GM10847 (cell line): ENCODE data around the gene WDPCP.

ENCODE experiments used
- POLR2A ChIP-seq: IDR thresholded peaks from 2 replicates; pipeline ENCODE4 v1.6.1; 2011; ENCODE audit not compliant: insufficient read length; ENCODE audit errors: extremely low read depth

WDPCP gene

GRCh38 chr2:63081404-63081803 lies 506.9 kb downstream of the WDPCP start:
- TF ChIP-seq POLR2A, result no peak

GRCh38 chr2:63078852-63079606 lies 509.2 kb downstream of the WDPCP start:
- TF ChIP-seq POLR2A, result no peak

GRCh38 chr2:63073994-63074393 lies 514.3 kb downstream of the WDPCP start:
- TF ChIP-seq POLR2A, result no peak

GRCh38 chr2:63071664-63072063 lies 516.6 kb downstream of the WDPCP start:
- TF ChIP-seq POLR2A, result no peak
